ENCODE measurements around the gene CEP72.

The CEP72 gene

DNA sequence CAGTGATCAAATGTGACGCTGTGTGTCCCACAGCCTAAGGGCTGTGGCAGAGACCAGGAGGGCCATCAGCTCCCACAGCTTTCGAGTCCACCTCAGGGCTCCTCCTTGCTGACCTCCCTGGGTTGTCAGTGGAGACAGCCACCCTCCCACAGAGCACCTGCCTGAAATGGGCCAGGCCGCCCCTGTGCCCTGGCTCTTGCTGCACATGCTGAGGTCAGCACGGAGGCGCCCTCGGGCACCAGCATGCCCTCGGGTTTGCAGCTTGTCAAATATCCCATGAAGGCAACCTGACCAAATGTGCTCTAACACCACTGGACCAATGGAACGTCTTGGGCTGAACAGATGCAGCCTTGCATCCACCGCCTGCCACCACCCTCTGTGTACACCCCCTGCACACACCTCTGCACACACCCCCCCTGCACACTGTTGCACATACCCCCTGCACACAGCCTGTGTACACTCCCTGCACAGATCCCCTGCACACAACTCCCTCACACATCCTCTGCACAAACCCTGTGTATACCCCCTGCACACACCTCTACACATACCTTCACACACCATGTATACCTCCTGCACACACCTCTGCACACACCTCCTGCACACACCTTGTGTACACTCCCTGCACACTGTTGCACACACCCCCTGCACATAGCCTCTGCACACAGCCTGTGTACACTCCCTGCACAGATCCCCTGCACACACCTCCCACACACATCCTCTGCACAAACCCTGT lies 2.0 kb upstream of the CEP72 start:
- TF ChIP-seq CTCF (IDR thresholded peaks at IDR 0.05; ENCODE audit: insufficient read depth, missing control alignments): no peak
- FAIRE-seq (no peak), DNase-seq (ENCODE audit: insufficient read length, low spot score) (no peak)

- TF ChIP-seq CTCF (IDR thresholded peaks at IDR 0.05; ENCODE audit: insufficient read depth, missing control alignments): no peak
- DNase-seq (ENCODE audit: insufficient read length, low spot score): no peak
- no peak for FAIRE-seq
These were observed 1.1 kb upstream of the CEP72 start for GRCh38 chr5:610744-611730.

GRCh38 chr5:612498-613424 lies 621 bp downstream of the CEP72 start:
- TF ChIP-seq CTCF (IDR thresholded peaks at IDR 0.05; ENCODE audit: insufficient read depth, missing control alignments): no peak
- FAIRE-seq (no peak), DNase-seq (ENCODE audit: insufficient read length, low spot score) (no peak)

DNA sequence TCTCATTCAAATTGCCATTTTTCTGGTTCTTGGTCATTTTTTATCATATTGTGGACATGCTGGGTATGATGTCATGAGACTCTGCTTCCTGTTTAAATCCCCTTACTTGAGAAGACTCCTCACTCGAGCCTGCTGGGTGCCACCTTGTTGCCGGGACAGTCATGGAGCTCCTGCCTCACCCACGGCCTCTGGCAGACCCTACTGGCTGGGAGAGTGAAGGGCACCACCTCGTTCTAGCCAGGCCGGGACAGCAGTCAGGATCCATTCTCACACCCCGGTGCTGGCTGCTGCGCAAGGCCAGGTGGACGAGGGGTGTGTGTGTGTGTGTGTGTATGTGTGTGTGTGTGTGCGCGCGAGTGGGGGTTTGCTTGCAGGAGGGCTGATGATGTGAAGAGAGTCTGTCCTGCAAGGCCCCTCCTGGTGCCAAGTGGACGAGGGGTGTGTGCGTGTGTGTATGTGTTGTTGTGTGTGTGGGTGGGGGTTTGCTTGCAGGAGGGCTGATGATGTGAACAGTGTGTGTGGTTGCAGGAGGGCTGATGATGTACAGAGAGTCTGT lies 4.4 kb downstream of the CEP72 start:
- FAIRE-seq (no peak), DNase-seq (ENCODE audit: insufficient read length, low spot score) (no peak)

GRCh38 chr5:617896-618295 lies 5.8 kb downstream of the CEP72 start:
- FAIRE-seq (no peak), DNase-seq (ENCODE audit: insufficient read length, low spot score) (no peak)
- no peak for TF ChIP-seq CTCF (IDR thresholded peaks at IDR 0.05; ENCODE audit: insufficient read depth, missing control alignments)

More for the DNA sequence above, 4.4 kb downstream of the CEP72 start:
- no peak for TF ChIP-seq CTCF (IDR thresholded peaks at IDR 0.05; ENCODE audit: insufficient read depth, missing control alignments)

DNA sequence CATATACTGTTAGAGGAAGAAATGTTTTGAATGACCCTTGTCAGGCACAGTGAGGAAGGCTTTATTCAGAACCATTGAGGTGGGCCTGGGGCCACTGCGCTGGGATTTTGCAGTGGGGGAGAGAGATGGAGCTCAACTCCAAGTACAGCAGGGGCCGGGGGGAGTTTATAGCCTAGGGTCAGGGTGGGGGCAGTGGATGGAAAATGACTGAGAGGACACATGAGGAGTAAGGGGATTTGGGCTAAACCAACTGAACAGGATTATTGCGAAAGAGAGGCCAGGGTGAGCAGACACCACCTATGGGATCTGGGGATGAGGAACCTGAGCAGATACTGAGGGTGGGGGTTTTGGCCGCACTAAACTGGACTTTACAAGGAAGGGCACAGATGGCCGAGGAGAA lies 6.3 kb downstream of the CEP72 start:
- TF ChIP-seq CTCF (IDR thresholded peaks at IDR 0.05; ENCODE audit: insufficient read depth, missing control alignments): no peak
- FAIRE-seq (no peak), DNase-seq (ENCODE audit: insufficient read length, low spot score) (no peak)

Data from D721Med (cell line).